GM19238 (cell line): ENCODE data around the gene RGS3.

Experiments used
- DNase-seq: peaks from one replicate; pipeline ENCODE4 v3.0.0; 2011; ENCODE audit warnings: low spot score; ENCODE audit not compliant: insufficient read length

Gene RGS3

DNA sequence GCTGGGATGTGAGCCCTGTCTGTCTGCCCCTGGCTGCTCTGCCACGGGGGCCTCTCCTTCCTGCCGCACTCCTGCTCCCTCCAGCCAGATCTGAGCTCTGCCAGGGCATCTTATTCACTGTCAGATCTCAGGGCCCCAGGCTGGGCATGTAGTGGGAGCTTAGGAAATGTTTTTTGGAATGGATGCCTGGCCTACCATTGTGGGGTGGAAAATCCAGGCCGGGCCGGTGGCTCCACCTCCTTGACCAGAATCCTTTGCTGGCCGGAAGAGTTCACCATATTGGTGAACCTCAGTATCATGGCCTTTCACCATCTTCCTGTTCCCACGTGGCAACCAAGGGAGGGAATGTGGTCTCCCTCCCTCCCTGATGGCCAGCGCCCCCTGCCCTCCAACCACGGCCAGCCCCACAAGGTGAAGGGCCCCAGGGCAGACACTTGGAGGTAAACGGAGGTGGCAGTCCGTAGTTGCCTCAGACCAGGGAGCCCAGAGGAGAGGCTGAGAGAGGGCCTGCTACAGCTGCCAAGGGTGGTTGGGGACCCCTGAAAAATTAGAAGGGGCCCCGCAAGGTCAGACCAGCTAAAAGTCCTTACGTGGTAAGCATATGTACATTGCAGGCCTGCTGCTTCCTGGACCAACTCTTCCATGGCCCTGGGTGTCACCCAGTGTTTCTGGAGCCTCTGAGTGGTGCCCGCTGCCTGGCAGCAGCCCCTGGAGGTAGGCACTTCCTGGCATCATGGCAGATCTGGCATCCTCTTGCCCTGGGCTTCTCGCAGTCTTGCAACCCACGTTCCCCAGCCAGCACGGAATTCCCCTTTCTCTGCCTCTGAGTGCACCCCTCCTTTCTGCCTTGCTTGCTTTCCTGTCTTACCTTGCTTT, 153.3 kb downstream of the RGS3 start:
- DNase-seq, result no peak

- no peak for DNase-seq
Observed at GRCh38 chr9:113617550-113617949, 154.0 kb downstream of the RGS3 start.

- DNase-seq, result no peak
Observed at GRCh38 chr9:113618836-113619490, 155.4 kb downstream of the RGS3 start.

DNA sequence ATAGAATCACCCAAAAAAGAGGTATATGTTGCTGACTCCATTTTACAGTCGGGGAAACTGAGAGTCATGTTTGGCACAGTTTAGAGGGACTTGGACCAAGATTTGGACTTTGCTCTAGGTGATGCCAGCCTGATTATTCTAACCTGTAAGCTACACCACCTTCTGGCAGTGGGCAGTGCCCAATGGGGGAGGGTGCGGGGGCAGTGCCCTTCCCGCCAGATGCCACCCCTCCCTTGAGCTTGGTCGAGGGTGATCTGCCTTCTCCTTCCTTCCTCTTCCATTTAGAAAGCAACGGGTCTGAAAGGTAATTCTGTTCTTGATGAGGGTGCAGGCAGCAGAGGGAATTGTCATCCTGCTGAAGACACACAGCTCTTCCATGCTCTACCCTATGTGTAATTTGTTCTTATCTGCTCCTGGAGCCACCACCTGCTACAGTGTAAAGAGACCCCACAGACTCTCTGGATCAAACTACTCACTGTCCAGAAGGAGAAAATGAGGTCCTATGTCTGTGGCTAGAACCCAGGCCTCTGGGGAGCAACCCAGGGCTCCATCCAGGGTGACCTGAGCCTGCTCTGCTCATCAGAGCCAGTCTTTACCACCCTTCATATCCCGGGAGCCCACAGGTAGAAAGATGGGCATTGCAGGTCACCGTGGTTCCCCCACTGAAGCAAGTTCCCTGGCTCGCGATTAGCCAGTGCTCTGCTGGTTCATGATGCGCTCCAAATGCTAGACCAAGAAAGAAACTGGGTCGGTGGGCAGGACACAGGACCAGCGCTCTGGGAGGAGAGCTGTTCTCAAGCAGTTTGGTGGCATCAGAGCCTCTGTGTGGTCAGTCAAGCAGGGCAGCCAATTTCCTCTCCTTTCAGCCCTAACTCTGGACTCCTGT, 156.2 kb downstream of the RGS3 start:
- DNase-seq, result no peak

- DNase-seq, result no peak
Observed at GRCh38 chr9:113620377-113621161, 157.0 kb downstream of the RGS3 start.

DNA sequence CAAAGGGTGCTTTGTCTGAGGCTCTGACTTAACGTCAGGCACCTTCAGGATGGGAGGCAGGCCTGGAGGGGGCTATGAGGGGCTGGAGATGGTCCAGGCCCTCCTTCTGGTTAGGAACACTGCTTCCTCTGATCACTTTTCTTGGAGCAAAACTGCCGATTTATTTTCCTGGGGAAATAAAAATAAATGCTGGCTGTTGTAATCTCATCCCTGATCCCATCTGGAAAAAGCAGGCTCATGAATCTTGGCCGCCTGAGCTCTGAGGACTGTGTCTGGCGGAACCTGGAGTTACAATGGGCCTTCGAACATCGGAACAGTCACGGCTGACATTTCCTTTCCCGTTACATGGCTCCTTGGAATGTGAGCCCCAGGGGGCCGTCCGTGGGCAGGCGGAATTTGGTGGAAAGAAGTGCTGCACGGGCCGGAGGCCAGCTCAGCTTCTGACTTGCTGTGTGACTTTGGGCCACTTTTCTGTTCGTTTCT, 157.8 kb downstream of the RGS3 start:
- no peak for DNase-seq

DNA sequence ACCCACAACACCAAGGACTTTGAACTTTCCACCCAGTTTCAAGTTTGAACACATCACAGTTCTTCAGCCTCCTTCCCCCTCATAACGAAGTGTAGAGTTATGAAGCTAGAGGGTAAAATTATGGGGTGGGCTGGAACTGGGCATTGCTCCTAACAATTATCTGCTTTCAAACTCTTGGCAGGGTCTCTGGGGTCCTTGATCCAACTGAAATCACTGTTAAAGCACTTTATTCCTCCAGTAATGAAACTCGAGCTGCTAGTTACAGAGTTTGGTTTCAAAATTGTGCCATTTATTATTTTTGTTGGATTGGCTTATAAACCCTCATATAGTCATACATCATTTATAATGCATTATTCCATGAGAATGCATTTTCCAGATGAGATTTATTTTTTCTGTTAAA, 158.5 kb downstream of the RGS3 start:
- no peak for DNase-seq

- peak; percentile 37 for DNase-seq
Observed at GRCh38 chr9:113622600-113623400, 159.3 kb downstream of the RGS3 start.

- DNase-seq, result no peak
Observed at GRCh38 chr9:113623851-113624485, 160.4 kb downstream of the RGS3 start.

DNA sequence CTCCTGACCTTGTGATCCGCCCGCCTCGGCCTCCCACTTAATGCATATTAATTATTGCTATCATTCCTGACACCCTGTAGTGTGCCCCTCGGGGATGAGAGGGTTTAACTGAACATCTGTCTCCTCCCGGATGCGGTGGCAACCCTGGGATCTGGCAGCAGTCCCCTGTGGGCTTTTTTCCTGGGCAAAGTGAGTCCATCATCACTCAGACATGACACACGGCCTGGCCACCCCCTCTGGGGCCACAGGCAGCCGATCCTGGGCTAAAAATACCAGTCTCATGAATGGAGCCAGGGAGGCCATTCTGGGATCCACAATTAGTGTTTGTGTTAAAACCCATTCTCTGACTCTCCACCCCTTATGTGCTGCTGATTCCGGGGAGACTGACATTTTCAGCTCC, 161.2 kb downstream of the RGS3 start:
- no peak for DNase-seq

DNA sequence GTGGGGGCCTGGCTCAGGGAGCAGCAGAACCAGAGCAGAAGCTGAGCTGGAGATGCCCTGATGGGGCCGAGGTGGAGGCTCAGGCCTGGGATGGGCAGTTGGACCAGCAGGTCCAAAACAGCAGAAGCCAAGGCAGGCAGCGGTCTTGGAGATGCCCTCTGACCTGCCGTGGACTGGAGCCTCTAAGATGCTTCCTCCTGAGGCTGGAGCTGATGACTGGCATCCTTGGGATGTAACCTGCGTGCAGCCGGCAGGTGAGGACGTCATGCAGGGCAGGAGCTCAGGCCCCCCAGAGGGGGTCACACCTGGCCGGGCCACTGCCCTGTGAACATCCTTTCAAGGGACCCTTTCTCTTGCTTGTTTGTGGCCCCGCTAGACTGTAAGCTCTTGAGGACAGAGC, 162.0 kb downstream of the RGS3 start:
- no peak for DNase-seq

DNA sequence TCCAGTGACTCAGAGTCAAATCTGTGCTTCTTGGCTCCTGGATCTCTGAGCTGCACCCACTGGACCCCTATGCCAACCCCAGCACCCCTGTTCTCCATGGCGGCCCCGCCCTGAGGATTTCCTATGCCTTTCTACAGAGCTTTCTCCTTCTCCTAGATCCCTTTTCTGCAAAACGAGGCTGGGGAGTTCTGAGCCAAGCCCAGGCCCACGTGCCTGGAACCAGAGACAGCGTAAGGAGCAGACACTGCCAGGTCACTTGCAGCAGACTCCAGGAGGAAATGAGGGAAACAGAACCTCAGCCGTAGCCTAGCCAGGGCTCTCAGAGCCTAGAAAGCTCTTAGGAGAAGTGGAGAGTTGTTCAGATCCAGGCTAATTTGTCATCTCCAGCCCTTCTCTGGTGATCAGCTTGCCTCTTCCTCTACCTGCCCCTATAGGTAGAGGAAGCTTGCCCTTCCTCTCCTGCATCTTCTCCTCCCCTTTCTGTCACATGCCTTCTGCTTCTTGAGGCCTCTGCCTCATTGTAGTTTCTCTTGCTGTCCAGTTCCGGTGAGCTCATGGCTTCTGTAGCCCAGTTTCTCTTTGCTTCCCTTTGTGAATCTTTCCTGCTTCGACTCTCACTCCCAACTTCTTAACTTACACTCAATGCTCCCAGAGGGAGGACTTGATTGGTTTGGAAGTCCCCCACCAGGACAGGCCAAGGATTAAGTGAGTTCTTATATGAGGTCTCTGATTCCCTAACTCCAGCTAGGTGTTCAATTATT, 163.4 kb downstream of the RGS3 start:
- no peak for DNase-seq

- DNase-seq, result no peak
Observed at GRCh38 chr9:113628621-113629020, 165.1 kb downstream of the RGS3 start.

DNA sequence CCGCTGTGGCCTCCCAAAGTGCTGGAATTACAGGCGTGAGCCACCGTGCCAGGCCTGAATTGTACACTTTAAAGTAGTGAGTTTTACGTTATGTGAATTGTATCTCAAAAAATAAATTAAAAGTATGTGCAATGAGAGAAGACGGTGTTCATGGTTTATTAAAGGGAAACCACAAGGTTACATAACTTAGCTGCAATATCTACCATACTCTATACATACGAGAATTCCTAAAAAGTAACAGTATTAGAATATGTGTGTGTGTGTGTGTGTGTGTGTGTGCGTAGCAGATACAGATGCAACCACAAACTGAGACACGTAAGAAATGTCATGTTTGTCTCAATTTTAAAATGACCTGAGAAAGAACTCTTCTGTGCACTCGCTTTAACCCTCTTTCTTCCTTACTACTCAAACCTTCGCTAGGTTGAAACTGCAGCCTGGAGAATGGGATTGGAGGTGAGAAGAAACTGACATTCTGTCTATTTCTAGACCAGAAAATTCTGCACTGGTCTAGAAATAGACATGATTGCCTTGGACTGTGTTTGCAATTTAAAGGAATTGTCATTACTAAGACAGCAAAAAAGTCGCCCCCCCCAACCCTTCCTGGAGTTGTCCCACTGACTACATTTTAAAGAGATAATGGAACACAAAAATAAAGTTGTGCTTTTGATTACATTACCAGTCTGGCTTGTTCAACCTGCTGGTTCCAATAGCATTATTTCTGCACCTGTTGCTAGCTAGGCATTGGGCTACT, 167.0 kb downstream of the RGS3 start:
- no peak for DNase-seq

GRCh38 chr9:113631137-113631765, 167.7 kb downstream of the RGS3 start:
- DNase-seq, result no peak

- no peak for DNase-seq
Observed at GRCh38 chr9:113631871-113632665, 168.5 kb downstream of the RGS3 start.
